ENCODE measurements around the gene PSMB7.

PSMB7 gene

GRCh38 chr9:124415102-124415851, at the start of gene PSMB7:
Gene PSMB7 (minus strand): TSS chr9:124415442. CDS start chr9:124415425, 17 bp downstream.
- peak; percentile 99 for DNase-seq

GRCh38 chr9:124462739-124463138, 47.5 kb upstream of the PSMB7 start:
- no peak for DNase-seq

GRCh38 chr9:124458441-124458840, 43.2 kb upstream of the PSMB7 start:
- DNase-seq = no peak

GRCh38 chr9:124457887-124458431, 42.7 kb upstream of the PSMB7 start:
- no peak for DNase-seq

GRCh38 chr9:124457079-124457886, 42.0 kb upstream of the PSMB7 start:
- no peak for DNase-seq

GRCh38 chr9:124456341-124457078, 41.3 kb upstream of the PSMB7 start:
- DNase-seq = no peak

- no peak for DNase-seq
Measured at GRCh38 chr9:124455820-124456219, 40.6 kb upstream of the PSMB7 start.

GRCh38 chr9:124454791-124455443, 39.7 kb upstream of the PSMB7 start:
- DNase-seq = no peak

GRCh38 chr9:124454296-124454695, 39.1 kb upstream of the PSMB7 start:
- no peak for DNase-seq

- DNase-seq = peak in 1 of 2 donors; percentile 29
Measured at GRCh38 chr9:124453586-124454191, 38.4 kb upstream of the PSMB7 start.

GRCh38 chr9:124452841-124453585, 37.8 kb upstream of the PSMB7 start:
- DNase-seq = no peak

GRCh38 chr9:124452326-124452725, 37.1 kb upstream of the PSMB7 start:
- no peak for DNase-seq

- DNase-seq = no peak
Measured at GRCh38 chr9:124450931-124451661, 35.9 kb upstream of the PSMB7 start.

- peak in 1 of 2 donors; percentile 27 for DNase-seq
Measured at GRCh38 chr9:124450241-124450924, 35.1 kb upstream of the PSMB7 start, which contains the start of gene ADGRD2. Gene ADGRD2 (plus strand): TSS chr9:124450451. CDS start chr9:124451667, 1,216 bp downstream.

- DNase-seq = no peak
Measured at GRCh38 chr9:124449381-124450151, 34.3 kb upstream of the PSMB7 start.

GRCh38 chr9:124448019-124448418, 32.8 kb upstream of the PSMB7 start:
- DNase-seq = no peak

GRCh38 chr9:124447297-124447661, 32.0 kb upstream of the PSMB7 start:
- no peak for DNase-seq

- DNase-seq = no peak
Measured at GRCh38 chr9:124444166-124444565, 28.9 kb upstream of the PSMB7 start.

- DNase-seq = no peak
Measured at GRCh38 chr9:124443625-124444024, 28.4 kb upstream of the PSMB7 start.
